ENCODE data around the gene INSL3.

INSL3 gene

GRCh38 chr19:17821190-17821589, at the start of gene INSL3:
TSS of gene INSL3 (minus strand) at chr19:17821519. CDS start at chr19:17821506, 13 bp downstream.
- no peak for DNase-seq (ENCODE audit: low read depth)

- no peak for DNase-seq (ENCODE audit: low read depth)
Measured at GRCh38 chr19:17869114-17869608, 47.8 kb upstream of the INSL3 start.

- DNase-seq (ENCODE audit: low read depth): no peak
Measured at GRCh38 chr19:17868669-17869068, 47.4 kb upstream of the INSL3 start.

GRCh38 chr19:17866964-17867486, 45.7 kb upstream of the INSL3 start:
- no peak for DNase-seq (ENCODE audit: low read depth)

- no peak for DNase-seq (ENCODE audit: low read depth)
Measured at GRCh38 chr19:17866312-17866963, 45.1 kb upstream of the INSL3 start.

- DNase-seq (ENCODE audit: low read depth): no peak
Measured at GRCh38 chr19:17865364-17866311, 44.3 kb upstream of the INSL3 start.

- DNase-seq (ENCODE audit: low read depth): no peak
Measured at GRCh38 chr19:17863520-17864182, 42.3 kb upstream of the INSL3 start.

- DNase-seq (ENCODE audit: low read depth): no peak
Measured at GRCh38 chr19:17862711-17863519, 41.6 kb upstream of the INSL3 start.

GRCh38 chr19:17861542-17862402, 40.5 kb upstream of the INSL3 start:
- no peak for DNase-seq (ENCODE audit: low read depth)

- no peak for DNase-seq (ENCODE audit: low read depth)
Measured at GRCh38 chr19:17860993-17861360, 39.7 kb upstream of the INSL3 start.

- DNase-seq (ENCODE audit: low read depth): no peak
Measured at GRCh38 chr19:17860331-17860992, 39.1 kb upstream of the INSL3 start.

GRCh38 chr19:17859533-17860330, 38.4 kb upstream of the INSL3 start, which contains the start of gene RPL18A:
TSS of gene RPL18A (plus strand) at chr19:17859910. CDS start at chr19:17859957, 47 bp downstream.
- peak; percentile 99 for DNase-seq (ENCODE audit: low read depth)

- peak; percentile 82 for DNase-seq (ENCODE audit: low read depth)
Measured at GRCh38 chr19:17855280-17856152, 34.2 kb upstream of the INSL3 start.

GRCh38 chr19:17854061-17854460, 32.7 kb upstream of the INSL3 start:
- no peak for DNase-seq (ENCODE audit: low read depth)

- DNase-seq (ENCODE audit: low read depth): no peak
Measured at GRCh38 chr19:17848595-17849292, 27.4 kb upstream of the INSL3 start.

GRCh38 chr19:17847538-17848366, 26.4 kb upstream of the INSL3 start, which contains the start of gene JAK3:
TSS of gene JAK3 (minus strand) at chr19:17847982. CDS start at chr19:17844417, 3,565 bp downstream.
- DNase-seq (ENCODE audit: low read depth): peak; percentile 87
